GM19023 (cell line): ENCODE data around the gene FNIP2.

ENCODE experiments used
- ATAC-seq: cut with Tn5 transposase; IDR thresholded peaks from one replicate; pipeline ENCODE4 v1.9.1; 2021; ENCODE audit warnings: mild to moderate bottlenecking, moderate library complexity; ENCODE audit not compliant: unreplicated experiment

Gene FNIP2

DNA sequence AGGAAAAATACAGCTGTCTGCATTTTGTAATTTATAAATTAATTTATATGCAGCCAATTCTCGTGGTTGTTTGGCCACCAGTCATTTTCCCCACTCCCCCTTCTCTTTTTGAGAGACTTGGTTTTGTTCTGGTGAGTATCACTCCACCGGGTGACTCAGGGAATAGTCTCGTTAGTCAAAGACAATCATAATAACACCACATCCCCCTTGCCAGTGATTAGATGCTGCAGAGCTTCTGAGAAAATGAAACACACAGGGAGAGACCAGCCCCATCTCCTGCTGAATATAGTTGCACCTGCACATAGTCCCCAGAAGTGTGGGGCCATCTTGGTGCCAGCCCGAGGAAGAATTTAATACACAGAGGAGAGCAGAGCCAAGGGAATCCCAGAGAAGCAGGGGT is 8.0 kb upstream of the FNIP2 start:
- ATAC-seq = no peak

GRCh38 chr4:158762553-158762952 is 6.3 kb upstream of the FNIP2 start:
- ATAC-seq = no peak

DNA sequence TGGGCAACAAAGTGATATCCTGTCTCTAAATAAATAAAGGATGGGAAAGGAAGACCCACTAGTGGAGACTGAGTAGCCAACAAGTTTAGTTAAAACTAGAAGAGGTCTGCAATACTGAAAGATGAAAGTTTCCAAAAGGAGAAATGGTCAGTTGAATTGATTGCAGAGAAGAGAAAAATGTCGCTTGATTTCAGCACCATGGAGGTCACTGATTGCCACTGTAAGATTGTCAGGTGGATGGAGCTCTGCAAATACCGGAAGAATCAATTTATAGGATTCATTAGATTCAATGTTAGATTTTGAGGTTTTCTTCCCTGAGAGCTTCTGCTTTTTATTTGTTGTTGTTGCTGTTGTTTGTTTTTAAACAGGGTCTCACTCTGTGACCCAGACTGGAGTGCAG is 5.4 kb upstream of the FNIP2 start:
- ATAC-seq = no peak

- no peak for ATAC-seq
Measured at GRCh38 chr4:158766434-158767044, 2.3 kb upstream of the FNIP2 start.

DNA sequence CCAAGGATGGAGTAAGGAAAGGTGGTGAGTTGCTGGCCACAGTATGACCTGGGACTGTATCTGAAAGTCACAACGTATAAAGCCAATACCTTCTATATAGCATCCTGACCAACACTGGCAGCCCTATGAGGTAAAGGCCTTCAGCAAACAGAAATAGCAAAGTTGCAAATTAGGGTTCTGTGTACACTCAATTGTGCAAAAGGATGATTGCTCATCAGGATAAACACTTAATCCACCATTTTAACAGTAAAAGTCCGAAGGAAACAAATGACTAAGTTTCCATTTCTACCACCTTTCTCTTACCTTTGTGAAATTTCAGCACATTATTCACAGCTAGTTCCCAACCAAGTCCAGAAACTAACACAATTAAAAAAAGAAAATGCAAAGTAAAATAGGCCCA is 1.4 kb upstream of the FNIP2 start:
- no peak for ATAC-seq

DNA sequence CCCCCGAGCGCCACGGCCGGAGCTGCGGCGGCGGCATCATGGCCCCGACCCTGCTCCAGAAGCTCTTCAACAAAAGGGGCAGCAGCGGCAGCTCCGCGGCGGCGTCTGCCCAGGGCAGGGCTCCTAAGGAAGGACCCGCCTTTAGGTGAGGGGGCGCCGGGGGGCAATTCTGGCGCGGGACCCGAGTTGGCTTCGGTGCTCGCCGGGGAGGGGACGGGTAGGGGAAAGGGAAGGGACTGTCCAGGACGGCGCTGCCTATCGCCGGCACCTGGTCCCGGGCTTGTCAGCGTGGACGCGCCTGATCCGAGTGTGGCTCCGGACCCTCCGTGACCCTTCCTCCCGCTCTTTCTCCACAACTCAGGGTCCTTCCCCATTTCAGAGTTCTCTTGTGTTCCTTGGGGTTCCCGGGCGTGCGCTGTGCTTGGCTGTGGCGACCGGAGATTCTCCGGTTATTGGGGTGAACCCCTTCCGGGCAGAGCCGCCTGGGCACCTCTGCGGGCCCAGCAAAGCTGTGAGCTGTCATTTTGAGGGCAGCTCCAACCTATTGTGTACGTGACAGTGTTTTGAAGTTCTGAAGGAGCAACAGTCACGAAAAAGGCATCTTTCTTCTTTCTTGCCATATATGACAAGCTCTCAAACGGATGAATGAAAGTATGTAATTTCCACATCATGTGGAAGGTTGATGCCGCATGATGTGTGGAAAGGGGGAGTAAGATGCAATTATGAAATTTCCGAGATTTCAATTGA is 522 bp downstream of the FNIP2 start:
- peak; percentile 32 for ATAC-seq

DNA sequence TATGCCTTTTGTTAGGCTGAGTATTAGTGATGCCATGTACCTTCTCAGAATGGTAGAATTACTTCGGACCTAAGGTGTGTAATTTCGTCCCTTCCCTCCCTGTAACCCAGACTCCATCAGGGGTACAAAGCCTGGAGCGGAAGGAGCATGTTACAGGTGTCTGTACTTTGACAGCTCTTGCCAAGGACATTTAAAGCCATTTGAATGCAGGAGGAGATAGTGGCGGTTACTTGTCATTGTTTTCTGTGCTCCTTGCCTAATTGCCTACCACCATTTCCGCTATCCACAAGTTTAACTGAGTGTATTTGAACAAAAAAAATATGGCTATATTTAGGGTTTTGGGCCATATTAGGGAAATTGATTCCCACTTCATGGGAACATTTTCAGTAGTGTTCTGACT is 1.8 kb downstream of the FNIP2 start:
- no peak for ATAC-seq

DNA sequence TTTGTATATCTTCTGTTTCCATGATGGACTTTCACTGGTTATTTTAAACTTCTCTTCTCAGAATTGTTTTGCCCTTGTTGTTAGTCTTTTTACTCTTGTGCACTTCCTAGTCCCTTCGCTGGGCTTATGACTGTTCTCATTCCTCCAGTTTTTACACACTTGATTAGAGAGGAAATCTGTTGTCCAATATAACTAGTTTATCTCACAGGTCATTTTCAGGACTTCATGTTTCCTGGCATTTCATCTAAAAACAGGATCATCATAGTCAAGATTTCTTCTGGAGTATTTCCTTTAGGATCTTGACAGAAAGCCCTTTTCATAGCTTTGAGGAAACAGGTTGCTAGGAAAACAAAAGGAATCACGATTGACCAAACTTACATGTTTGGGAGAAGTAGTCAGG is 3.0 kb downstream of the FNIP2 start:
- ATAC-seq = no peak

GRCh38 chr4:158775091-158775651 is 6.3 kb downstream of the FNIP2 start:
- no peak for ATAC-seq

DNA sequence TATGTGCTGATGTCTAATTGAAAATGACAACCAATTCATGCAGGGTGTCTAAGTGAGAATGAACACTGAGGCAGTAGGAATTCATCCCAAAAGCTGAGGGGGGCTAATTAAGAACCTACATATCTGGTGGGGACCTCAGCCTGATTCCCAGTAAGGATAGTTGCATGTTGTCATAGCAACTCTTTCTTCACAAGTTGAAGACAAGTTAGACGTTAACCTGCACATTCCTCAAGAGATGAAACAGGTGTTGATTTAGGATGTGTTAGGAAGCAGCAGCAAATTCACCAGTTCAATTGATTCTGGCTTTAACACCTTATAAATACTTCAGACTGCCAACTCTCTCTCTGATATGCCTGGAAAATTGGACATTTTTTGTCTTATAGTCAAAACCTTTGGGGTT is 7.3 kb downstream of the FNIP2 start:
- no peak for ATAC-seq

- ATAC-seq = peak; percentile 34
Measured at GRCh38 chr4:158777423-158778155, 8.8 kb downstream of the FNIP2 start.

GRCh38 chr4:158778156-158778711 is 9.4 kb downstream of the FNIP2 start:
- ATAC-seq = peak; percentile 96

- ATAC-seq = no peak
Measured at GRCh38 chr4:158778712-158779111, 9.9 kb downstream of the FNIP2 start.

DNA sequence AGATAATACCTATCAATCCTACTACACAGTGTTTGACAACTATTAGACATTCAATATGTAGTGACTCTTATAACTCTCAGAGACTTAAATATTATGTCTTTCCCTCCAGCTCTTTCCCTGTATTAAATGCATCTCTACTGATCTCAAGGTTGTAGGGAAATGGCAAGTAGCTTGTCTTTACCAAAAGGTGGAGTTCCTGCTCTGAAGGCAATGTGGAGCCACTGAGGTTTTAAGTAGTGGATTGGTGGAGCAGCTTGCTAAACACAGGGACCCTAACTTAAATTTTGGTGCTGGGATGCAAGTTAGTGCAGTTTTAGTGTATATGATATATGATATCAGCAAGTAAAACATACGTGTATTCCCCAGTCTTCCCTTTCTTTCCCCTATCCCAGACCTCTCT is 13.1 kb downstream of the FNIP2 start:
- no peak for ATAC-seq

DNA sequence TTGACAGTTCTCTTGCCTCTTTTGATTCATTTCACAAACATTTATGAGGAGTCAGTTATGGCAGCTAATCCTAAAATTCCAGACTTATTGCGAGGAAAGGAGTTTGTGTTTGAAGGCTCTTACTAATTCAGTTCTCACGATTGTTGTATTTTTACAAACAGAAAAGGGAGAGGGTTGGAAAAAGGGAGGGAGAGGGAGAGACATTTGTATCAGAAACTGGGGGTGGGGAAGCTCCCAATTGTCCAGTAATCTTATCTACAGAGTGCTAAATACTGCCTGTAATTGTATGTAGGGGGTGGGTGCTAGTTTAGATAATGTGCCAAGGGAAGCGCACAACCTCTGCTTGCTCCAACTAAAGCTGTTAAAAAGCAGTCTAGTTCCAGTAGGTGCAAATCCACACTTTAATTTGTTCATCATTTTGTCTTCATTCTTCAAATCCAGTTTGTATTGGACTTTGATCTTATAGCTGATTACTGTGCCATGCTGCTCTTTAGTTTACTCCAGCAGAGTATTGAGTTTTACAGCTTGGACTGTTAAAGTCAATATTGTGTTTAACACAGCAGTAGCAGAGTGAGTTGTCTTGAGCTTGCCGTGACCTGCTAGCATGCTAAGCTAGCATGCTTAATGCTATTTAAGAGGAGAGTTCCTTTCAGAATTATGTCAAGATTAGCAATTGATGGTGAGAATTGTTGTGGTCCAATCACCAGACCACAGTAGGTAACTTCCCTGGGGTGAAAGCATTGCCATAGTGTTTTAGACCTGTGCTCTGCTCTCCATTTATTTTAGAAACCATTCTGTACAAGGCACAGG is 13.9 kb downstream of the FNIP2 start:
- peak; percentile 64 for ATAC-seq

DNA sequence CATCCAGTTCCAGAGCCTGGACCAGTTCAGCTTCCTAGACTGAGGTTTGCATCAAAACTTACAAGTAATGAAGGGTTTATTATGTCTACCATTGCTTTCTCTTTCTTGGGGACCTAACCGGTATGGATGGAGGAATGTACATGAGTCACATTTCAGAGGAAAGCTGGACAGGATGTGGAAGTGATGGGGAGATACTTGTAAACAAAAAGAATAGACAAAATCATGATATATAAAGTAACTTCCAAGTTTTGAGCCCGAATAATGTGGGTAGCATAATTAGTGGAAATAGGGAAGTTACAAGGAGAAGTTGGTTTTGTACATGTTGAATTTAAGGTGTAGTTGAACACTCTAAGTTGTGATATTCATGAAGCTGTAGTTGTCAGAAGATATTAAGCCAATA is 15.0 kb downstream of the FNIP2 start:
- no peak for ATAC-seq

DNA sequence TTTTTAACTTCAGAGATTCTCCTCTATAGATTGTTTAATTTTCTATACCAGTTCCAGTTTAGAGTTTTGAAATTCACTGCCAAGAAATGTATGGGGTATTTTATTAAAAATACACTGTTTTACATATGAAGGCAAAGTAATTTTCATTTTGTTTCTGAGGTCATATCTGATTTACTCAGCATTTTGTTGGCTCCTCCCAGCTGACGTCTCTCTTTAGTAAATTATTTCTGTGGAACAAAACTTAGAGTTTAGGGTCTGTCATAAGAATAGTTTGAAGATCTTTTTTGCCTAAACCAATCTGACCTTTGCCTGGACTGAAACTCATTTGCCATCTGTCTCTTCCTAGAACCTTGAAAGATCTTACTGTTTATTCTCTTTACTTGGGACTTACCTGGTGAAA is 16.9 kb downstream of the FNIP2 start:
- ATAC-seq = no peak

DNA sequence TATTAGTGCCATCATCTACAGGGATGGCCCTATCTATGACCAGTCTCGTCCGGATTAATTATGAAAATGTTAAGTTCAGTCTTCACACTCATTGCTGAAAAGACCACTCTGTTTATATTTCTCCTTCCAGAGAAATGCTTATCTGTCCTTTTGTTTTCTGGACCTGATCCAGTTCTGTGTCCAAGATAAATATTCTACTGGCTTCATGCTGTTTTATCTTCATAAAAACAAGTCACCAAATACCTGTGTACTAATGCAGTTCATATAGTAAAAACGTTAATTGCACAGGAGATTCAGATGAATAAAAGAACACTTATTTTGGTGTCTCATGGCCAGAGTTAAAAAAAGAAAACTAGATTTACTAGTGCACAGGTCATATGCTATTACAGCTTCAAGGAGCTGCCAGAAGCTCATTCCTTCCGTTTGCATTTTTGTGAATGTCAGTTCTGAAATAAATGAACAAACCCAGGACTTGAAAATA is 17.3 kb downstream of the FNIP2 start:
- ATAC-seq = no peak

DNA sequence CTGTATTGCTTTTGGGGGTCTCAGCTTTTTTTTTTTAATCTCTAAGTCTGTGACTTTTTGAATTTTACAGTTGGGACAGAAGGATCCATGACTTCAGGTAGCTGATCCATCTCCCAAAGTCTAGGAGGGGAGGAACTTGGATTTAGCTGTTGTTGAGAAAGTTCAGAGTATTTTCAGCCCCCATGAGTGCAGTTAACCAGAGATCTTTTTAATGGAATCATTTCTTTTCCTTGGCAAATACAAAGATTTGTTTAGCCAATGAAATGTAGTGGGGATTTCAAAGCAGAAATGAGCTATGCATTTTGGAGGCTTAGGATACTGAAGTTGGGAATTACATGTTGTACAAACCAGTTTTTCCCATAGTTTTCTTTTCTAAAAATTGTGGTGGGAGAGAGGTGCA is 18.1 kb downstream of the FNIP2 start:
- no peak for ATAC-seq

DNA sequence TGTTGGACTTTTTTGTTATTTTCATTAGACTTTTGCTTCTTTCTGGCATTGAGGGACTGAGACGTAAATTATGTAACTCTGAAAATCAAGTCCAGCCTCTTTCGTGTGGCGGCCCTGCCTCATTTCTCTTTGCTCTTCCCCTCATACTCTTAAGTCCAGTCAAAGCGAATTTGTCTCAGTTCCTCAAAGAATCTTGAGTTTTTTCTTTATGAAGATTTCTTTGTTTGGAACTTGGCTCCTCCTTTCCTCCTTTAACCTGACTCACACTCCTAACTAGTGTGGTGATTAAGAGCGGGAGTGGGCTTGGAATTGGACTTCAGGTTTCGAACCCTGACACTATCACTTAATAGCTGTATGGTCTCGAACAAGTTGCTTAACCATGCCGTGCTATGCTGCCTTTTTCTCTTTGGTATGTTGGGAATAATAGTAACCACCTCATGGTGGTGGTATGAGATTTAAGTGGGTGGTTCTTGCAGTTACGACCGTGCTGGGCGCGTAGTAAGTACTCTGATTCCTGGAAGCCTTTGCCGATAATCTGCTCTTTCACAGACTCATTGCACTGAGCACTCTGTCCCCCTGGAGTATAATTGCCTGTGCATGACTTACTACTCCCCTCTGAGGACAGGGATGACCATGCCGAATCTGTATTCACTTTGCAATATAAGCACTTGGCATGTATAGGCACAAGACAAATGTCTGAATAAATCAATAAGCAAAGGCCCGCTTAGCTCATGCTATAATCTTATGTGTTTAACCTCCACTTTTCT is 19.1 kb downstream of the FNIP2 start:
- no peak for ATAC-seq
